Lung (tissue), 12 donors: Measurements from ENCODE around the gene EFNA4. TPM values are rescaled to one million over a fixed set of nuclear protein-coding genes. Genes with fewer than 3 reads are reported as not detected.

Experiments
- ATAC-seq: fragments of 200-7000 bp; cut with Tn5 transposase; one replicate; pipeline ENCODE4 v1.9.1; 2020; ENCODE audit warnings: moderate number of reproducible peaks; ENCODE audit not compliant: insufficient read depth, low FRiP score
- DNase-seq, 3 donors: peaks; one replicate each; pipeline ENCODE4 v3.0.0-alpha.2; 2013 to 2017
- H3K27ac ChIP-seq, 2 donors: one replicate each; pipeline ENCODE4 v1.5.1; 2013; ENCODE audit warnings: mild to moderate bottlenecking in 2 of 2, moderate library complexity in 2 of 2, control low read depth in 1 of 2, inconsistent platforms in 1 of 2, low read depth in 1 of 2, low read length in 1 of 2
- H3K27me3 ChIP-seq, 3 donors: one replicate each; pipeline ENCODE4 v1.5.1; 2013; ENCODE audit warnings: low read length in 2 of 3; ENCODE audit not compliant: control insufficient read depth in 3 of 3, insufficient read depth in 3 of 3
- H3K36me3 ChIP-seq, 4 donors: one replicate each; pipeline ENCODE4 v1.5.1; 2013; ENCODE audit warnings: low read length in 4 of 4, mild to moderate bottlenecking in 1 of 4, moderate library complexity in 1 of 4; ENCODE audit not compliant: control insufficient read depth in 4 of 4, insufficient read depth in 4 of 4
- H3K4me1 ChIP-seq, 5 donors: one replicate each; pipeline ENCODE4 v1.5.1; 2013; ENCODE audit warnings: low read length in 5 of 5, mild to moderate bottlenecking in 2 of 5, moderate library complexity in 1 of 5; ENCODE audit not compliant: control insufficient read depth in 5 of 5, insufficient read depth in 5 of 5
- H3K4me3 ChIP-seq: one replicate; pipeline ENCODE4 v1.5.1; 2013; ENCODE audit warnings: mild to moderate bottlenecking, control low read depth, moderate library complexity
- H3K9ac ChIP-seq, 2 donors: one replicate each; pipeline ENCODE4 v1.5.1; 2013; ENCODE audit warnings: low read length in 2 of 2, control low read depth in 1 of 2; ENCODE audit not compliant: insufficient read depth in 1 of 2
- H3K9me3 ChIP-seq, 4 donors: one replicate each; pipeline ENCODE4 v1.5.1; 2013; ENCODE audit warnings: low read length in 3 of 4, mild to moderate bottlenecking in 1 of 4, moderate library complexity in 1 of 4; ENCODE audit not compliant: control insufficient read depth in 4 of 4, insufficient read depth in 3 of 4
- WGBS, 2 donors: extraction: QIAGEN DNeasy Blood & Tissue Kit; methylation state at CpG; one replicate each; pipeline ENCODE4 v1.1.7; 2013; 5-methylcytosine and 5-hydroxymethylcytosine counted together
- polyA plus RNA-seq, 2 donors: library from polyadenylated mRNA; stranded (reverse); fragments of 200-250 nt; gene quantifications; one replicate each; pipeline ENCODE4 v1.2.1, GENCODE V29; 2013
- total RNA-seq, 2 donors: library from RNA; depleted of rRNA in 1 of 2; stranded (reverse); fragments of >200 nt in 1 of 2; gene quantifications; one replicate each; pipeline ENCODE4 v1.2.1, GENCODE V29; 2014 to 2021
- TF ChIP-seq, protein P1 (sequence below): IDR thresholded peaks from 2 replicates; pipeline ENCODE4 v1.5.1; 2012; ENCODE audit warnings: mild to moderate bottlenecking; ENCODE audit errors: control extremely low read depth, extremely low read depth
- donor health status: control.
- donor health status: control.
- donor health status: Bipolar disorder and iron deficiency.
- donor health status: healthy.
- donor health status: DM: yes; HTN: yes; CAD: no.

Gene EFNA4
- total and polyA plus RNA-seq, 4 donors: 8.3 to 13.4 (median 10.2) TPM

DNA sequence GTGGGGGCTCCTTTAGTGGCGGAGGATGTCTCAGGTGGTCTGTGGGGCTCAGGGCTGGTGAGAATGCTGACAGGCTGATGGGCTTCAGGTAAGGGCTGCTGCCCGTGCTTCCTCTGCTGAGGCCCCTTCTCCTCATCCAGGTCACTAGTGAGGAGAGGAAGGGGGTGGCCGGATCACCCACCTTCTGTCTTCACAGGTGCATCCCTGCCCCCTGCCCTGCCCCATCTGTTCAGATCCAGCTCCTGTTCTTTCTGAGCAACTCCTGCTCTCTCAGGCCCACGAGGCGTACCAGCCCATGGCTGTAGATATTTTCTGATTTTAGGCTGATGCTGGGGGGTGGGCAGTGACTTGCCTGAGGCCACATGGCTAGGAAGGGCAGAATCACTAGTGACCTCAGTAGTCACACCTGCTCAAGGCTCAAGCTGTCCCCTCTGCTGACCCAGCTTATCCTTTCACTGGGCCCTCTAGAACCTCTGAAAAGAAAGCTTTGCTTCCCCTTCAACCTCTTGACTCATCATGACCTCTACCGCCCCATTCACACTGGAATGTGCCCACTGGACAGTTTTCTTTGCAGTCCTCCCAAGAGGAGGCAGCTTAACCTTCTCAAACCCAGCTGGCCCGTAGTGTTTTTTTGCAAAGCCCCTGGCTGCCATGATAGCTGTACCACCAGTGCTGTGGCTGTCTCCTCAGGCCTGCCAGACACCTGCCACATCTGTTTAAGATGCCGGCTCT is 44.8 kb upstream of the EFNA4 start:
- TF ChIP-seq, protein P1, sequence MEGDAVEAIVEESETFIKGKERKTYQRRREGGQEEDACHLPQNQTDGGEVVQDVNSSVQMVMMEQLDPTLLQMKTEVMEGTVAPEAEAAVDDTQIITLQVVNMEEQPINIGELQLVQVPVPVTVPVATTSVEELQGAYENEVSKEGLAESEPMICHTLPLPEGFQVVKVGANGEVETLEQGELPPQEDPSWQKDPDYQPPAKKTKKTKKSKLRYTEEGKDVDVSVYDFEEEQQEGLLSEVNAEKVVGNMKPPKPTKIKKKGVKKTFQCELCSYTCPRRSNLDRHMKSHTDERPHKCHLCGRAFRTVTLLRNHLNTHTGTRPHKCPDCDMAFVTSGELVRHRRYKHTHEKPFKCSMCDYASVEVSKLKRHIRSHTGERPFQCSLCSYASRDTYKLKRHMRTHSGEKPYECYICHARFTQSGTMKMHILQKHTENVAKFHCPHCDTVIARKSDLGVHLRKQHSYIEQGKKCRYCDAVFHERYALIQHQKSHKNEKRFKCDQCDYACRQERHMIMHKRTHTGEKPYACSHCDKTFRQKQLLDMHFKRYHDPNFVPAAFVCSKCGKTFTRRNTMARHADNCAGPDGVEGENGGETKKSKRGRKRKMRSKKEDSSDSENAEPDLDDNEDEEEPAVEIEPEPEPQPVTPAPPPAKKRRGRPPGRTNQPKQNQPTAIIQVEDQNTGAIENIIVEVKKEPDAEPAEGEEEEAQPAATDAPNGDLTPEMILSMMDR: no peak
- Histone ChIP-seq H3K4me3 (no peak overlapping the region), H3K4me1 (peaks cover 0 to 10% (median 4%) of the 10 kb centered on the region in 5 donors), H3K27ac (peak overlapping the region in 1 of 2 donors; percentile 48), H3K9ac (no peak overlapping the region), H3K36me3 (peaks cover 0 to 29% (median 0%) of the 10 kb centered on the region in 4 donors), H3K9me3 (no peaks in the 10 kb centered on the region), H3K27me3 (no peaks in the 10 kb centered on the region)
- no peak for ATAC-seq
- WGBS, 2 donors: 84 to 91% methylated on average over 7 to 8 of the region's 8 CpGs
- DNase-seq: no peak

- ATAC-seq: no peak
- Histone ChIP-seq H3K4me1 (peaks cover 0 to 10% (median 4%) of the 10 kb centered on the region in 5 donors), H3K9ac (no peak overlapping the region), H3K27me3 (no peaks in the 10 kb centered on the region), H3K27ac (no peak overlapping the region), H3K4me3 (no peak overlapping the region), H3K9me3 (no peaks in the 10 kb centered on the region), H3K36me3 (peaks cover 0 to 23% (median 0%) of the 10 kb centered on the region in 4 donors)
- no peak for DNase-seq
- TF ChIP-seq, protein P1: no peak
- 79 to 88% methylated on average over 11 of the region's 11 CpGs for WGBS, 2 donors
Observed at GRCh38 chr1:155019377-155020245, 43.9 kb upstream of the EFNA4 start.

DNA sequence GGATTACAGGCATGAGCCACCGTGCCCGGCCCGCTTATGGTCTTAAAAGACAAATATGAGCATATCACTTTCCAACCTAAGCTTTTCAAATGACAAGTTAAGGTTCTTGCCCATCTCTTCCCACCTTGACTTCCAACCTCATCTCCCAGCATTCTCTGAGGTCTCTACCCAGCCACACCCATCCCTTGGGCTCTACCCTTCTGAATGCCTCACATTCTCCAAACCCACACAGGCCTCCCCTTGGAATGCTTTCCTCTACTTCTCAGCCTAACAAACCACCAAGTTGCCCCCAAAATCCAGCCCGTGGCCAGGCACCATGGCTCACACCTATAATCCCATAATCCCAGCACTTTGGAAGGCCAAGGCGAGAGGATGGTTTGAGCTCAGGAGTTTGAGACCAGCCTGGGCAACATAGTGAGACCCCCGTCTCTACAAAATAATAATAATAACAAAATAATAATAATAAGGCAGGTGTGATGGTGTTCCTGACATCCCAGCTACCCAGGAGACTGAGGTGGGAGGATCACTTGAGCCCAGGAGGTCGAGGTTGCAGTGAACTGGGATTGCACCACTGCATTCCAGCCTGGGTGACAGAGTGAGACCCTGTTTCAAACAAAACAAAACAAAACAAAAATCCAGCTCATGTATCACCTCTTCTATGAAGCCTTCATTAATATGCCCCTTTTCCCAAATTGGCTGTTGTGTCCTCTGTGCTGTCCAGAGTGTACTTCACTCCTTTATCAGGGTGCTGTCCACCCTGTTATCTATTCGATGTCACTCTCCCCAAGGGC is 41.2 kb upstream of the EFNA4 start:
- ATAC-seq (no peak), DNase-seq (no peak)
- Histone ChIP-seq H3K9ac (no peak overlapping the region), H3K36me3 (peaks cover 0 to 2% (median 0%) of the 10 kb centered on the region in 4 donors), H3K9me3 (no peaks in the 10 kb centered on the region), H3K27ac (peak overlapping the region in 1 of 2 donors; percentile 43), H3K4me1 (peaks cover 0 to 6% (median under 1%) of the 10 kb centered on the region in 5 donors), H3K4me3 (no peak overlapping the region), H3K27me3 (no peaks in the 10 kb centered on the region)
- TF ChIP-seq, protein P1: no peak
- 81 to 82% methylated on average over 8 of the region's 8 CpGs for WGBS, 2 donors
